Calu3 (cell line): Measurements from ENCODE around the gene NCOA6. TPM values are rescaled to one million over a fixed set of nuclear protein-coding genes. Genes with fewer than 3 reads are reported as not detected.

Experiments
- BruUV-seq: library from RNA; stranded (reverse); fragments of 400-500 nt; replicated peaks from 2 replicates; lab custom pipeline; 2021; lab: Mats Ljungman, UMichigan
- CTCF ChIA-PET: fragments of 300-600 bp; sonication (Branson Sonifier 250); formaldehyde crosslinking; loops from one replicate; lab custom pipeline; 2022; ENCODE audit warnings: antibody characterized with exemption; lab: Charles Lee
- DNase-seq: peaks from one replicate; pipeline ENCODE4 v3.0.0; 2022
- H3K27ac Mint-ChIP-seq: one replicate; pipeline ENCODE4 v1.8.0; 2022; ENCODE audit warnings: mixed read lengths; ENCODE audit not compliant: unreplicated experiment
- H3K27me3 Mint-ChIP-seq: one replicate; pipeline ENCODE4 v1.8.0; 2022; ENCODE audit warnings: mixed read lengths; ENCODE audit not compliant: unreplicated experiment
- H3K36me3 Mint-ChIP-seq: one replicate; pipeline ENCODE4 v1.8.0; 2022; ENCODE audit warnings: mild to moderate bottlenecking, moderate library complexity, mixed read lengths; ENCODE audit not compliant: insufficient read depth, unreplicated experiment
- H3K4me1 Mint-ChIP-seq: one replicate; pipeline ENCODE4 v1.8.0; 2022; ENCODE audit warnings: mild to moderate bottlenecking, low read depth, mixed read lengths; ENCODE audit not compliant: unreplicated experiment
- H3K4me3 Mint-ChIP-seq: one replicate; pipeline ENCODE4 v1.8.0; 2022; ENCODE audit warnings: mild to moderate bottlenecking, low read depth, moderate library complexity, mixed read lengths; ENCODE audit not compliant: unreplicated experiment
- H3K9me3 Mint-ChIP-seq: one replicate; pipeline ENCODE4 v1.8.0; 2022; ENCODE audit warnings: low read depth, mixed read lengths; ENCODE audit not compliant: unreplicated experiment
- intact Hi-C: fragments of 100-400 bp; cut with micrococcal nuclease; formaldehyde crosslinking; loops from one replicate; pipeline ENCODE4 v1.10.0; 2022; ENCODE audit not compliant: unreplicated experiment
- total RNA-seq: library from RNA; stranded (reverse); gene quantifications from 2 replicates; pipeline ENCODE4 v1.2.3, GENCODE V29; 2022
- TF ChIP-seq, protein P1 (sequence below): fragments of 200-600 bp; IDR thresholded peaks from one replicate; pipeline ENCODE4 v1.8.0; 2022; ENCODE audit warnings: antibody characterized with exemption; ENCODE audit not compliant: unreplicated experiment

NCOA6 gene
- total RNA-seq, 1 experiment from 2014 or later: 42.8 TPM

- peaks cover 56% of the 10 kb centered on the region for H3K36me3 Mint-ChIP-seq
- CTCF ChIA-PET: interaction anchor here (0.5 to 1.4 kb wide), 2 partner anchors 8 to 51 kb away, joined by 4 read pairs; no protein-coding TSS in a partner anchor
- no peak overlapping the region for H3K27ac Mint-ChIP-seq
- no peaks in the 10 kb centered on the region for H3K4me1 Mint-ChIP-seq
- no peak overlapping the region for H3K4me3 Mint-ChIP-seq
- BruUV-seq: no TSS peak
- H3K27me3 Mint-ChIP-seq: no peaks in the 10 kb centered on the region
- TF ChIP-seq, protein P1, sequence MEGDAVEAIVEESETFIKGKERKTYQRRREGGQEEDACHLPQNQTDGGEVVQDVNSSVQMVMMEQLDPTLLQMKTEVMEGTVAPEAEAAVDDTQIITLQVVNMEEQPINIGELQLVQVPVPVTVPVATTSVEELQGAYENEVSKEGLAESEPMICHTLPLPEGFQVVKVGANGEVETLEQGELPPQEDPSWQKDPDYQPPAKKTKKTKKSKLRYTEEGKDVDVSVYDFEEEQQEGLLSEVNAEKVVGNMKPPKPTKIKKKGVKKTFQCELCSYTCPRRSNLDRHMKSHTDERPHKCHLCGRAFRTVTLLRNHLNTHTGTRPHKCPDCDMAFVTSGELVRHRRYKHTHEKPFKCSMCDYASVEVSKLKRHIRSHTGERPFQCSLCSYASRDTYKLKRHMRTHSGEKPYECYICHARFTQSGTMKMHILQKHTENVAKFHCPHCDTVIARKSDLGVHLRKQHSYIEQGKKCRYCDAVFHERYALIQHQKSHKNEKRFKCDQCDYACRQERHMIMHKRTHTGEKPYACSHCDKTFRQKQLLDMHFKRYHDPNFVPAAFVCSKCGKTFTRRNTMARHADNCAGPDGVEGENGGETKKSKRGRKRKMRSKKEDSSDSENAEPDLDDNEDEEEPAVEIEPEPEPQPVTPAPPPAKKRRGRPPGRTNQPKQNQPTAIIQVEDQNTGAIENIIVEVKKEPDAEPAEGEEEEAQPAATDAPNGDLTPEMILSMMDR: no peak
- DNase-seq: no peak
- H3K9me3 Mint-ChIP-seq: no peaks in the 10 kb centered on the region
- intact Hi-C loops: no loop called here
These were observed 78.0 kb downstream of the NCOA6 start for GRCh38 chr20:34747479-34747878.

DNA sequence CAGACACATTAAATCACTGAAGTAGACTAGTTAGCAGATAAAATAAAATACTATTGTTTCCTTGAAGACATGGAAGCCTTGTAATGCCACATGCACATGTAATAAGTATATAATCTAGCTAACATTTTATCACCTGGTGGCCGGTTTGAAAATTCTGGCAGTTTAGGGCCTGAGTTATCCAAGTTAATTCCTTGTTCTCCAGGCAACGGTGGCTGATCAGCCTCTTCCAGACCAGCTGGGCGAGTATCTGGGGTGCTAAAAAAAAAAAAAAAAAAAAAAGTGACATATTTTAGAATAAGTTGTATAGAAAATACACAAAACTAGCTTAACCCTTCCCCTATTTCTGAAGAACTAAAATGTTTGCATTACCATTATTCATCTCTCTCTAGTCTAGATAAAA is 78.8 kb downstream of the NCOA6 start:
- CTCF ChIA-PET: interaction anchor here (0.6 to 0.7 kb wide), 3 partner anchors 8 to 83 kb away, joined by 3 to 6 read pairs (median 4); no protein-coding TSS in a partner anchor
- DNase-seq: no peak
- Mint-ChIP-seq H3K27me3 (no peaks in the 10 kb centered on the region), H3K27ac (no peak overlapping the region), H3K4me3 (no peak overlapping the region), H3K36me3 (peaks cover 61% of the 10 kb centered on the region), H3K9me3 (no peaks in the 10 kb centered on the region), H3K4me1 (no peaks in the 10 kb centered on the region)
- no TSS peak for BruUV-seq
- intact Hi-C loops: no loop called here
- TF ChIP-seq, protein P1: no peak

DNA sequence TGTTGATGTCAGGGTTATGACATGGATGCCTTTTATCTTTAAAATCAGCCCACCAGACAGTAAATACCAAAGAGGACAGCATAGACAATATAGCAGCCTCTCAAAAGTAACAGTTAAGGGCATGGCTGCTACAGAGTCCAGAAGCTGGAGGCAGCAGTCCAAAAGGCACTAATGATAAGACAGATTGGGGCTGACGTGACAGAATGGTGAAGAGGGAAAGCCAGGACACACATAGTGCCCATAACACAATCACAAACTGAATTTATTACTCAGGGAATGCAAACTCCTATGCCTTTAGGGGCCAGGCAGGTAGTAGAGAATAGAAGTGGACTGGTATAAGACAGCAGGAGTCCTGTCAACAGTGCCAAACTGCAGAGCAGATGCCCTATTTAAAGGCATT is 80.6 kb downstream of the NCOA6 start:
- H3K27me3 Mint-ChIP-seq: no peaks in the 10 kb centered on the region
- no peaks in the 10 kb centered on the region for H3K9me3 Mint-ChIP-seq
- no peak for DNase-seq
- TF ChIP-seq, protein P1: no peak
- no TSS peak for BruUV-seq
- H3K4me1 Mint-ChIP-seq: no peaks in the 10 kb centered on the region
- H3K4me3 Mint-ChIP-seq: no peak overlapping the region
- H3K36me3 Mint-ChIP-seq: peaks cover 62% of the 10 kb centered on the region
- CTCF ChIA-PET: interaction anchor here (0.6 kb wide), 1 partner anchor 11 kb away, joined by 6 read pairs; no protein-coding TSS in a partner anchor
- H3K27ac Mint-ChIP-seq: no peak overlapping the region
- intact Hi-C loops: no loop called here

- intact Hi-C loops: no loop called here
- Mint-ChIP-seq H3K9me3 (no peaks in the 10 kb centered on the region), H3K4me1 (no peaks in the 10 kb centered on the region), H3K27me3 (no peaks in the 10 kb centered on the region), H3K36me3 (peaks cover 60% of the 10 kb centered on the region), H3K27ac (no peak overlapping the region), H3K4me3 (no peak overlapping the region)
- BruUV-seq: no TSS peak
- CTCF ChIA-PET: interaction anchor here (0.6 kb wide), 1 partner anchor 11 kb away, joined by 6 read pairs; no protein-coding TSS in a partner anchor
- TF ChIP-seq, protein P1: no peak
- DNase-seq: no peak
These were observed 81.1 kb downstream of the NCOA6 start for GRCh38 chr20:34744340-34744739.
